Measurements from ENCODE around the gene ARMC8.
"Not testable (repeated sequence)": the region's sequence is repeated elsewhere in the genome, so short reads cannot be mapped to it uniquely, and the experiment has no call there.

ARMC8 gene, protein sequence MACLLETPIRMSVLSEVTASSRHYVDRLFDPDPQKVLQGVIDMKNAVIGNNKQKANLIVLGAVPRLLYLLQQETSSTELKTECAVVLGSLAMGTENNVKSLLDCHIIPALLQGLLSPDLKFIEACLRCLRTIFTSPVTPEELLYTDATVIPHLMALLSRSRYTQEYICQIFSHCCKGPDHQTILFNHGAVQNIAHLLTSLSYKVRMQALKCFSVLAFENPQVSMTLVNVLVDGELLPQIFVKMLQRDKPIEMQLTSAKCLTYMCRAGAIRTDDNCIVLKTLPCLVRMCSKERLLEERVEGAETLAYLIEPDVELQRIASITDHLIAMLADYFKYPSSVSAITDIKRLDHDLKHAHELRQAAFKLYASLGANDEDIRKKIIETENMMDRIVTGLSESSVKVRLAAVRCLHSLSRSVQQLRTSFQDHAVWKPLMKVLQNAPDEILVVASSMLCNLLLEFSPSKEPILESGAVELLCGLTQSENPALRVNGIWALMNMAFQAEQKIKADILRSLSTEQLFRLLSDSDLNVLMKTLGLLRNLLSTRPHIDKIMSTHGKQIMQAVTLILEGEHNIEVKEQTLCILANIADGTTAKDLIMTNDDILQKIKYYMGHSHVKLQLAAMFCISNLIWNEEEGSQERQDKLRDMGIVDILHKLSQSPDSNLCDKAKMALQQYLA

DNA sequence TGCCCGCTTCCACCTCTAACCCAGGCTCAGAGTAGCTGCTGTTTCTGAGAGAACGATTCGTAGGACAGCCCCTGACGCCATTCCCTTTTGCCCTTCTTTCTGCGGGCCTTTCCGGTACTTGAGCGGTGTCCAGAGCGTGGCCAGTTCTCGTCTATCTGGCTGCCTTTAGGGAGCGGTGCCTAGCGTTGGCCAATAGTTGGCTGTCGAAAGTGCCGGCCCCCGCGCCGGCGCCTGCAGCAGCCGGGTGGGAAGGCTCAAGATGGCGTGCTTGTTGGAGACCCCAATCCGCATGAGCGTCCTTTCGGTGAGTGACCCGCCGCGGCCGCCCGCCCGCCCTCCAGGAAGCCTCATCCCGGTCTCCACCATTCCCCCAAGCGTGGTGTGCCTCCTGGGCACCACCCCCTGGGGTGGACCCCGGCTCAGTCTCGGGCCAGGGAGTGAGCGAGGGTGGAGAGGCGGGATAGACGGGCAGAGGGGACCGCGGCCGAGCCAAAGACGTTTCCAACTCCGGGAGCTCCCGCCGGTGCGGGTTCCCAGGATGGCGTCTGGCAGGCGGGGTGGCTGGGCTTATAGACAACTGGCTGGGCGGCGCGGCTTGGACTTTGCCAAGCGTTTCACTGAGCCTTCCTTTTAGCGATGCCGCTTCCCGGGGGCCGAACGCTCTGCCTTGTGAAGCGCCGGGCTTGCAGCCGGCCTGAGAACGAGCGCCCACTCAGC is at the start of gene ARMC8:
ARMC8 (plus strand) TSS at position 6 of the 717 bp plus-strand sequence; CDS start at position 260, 254 bp downstream.
- DNase-seq: peak; percentile 92

DNA sequence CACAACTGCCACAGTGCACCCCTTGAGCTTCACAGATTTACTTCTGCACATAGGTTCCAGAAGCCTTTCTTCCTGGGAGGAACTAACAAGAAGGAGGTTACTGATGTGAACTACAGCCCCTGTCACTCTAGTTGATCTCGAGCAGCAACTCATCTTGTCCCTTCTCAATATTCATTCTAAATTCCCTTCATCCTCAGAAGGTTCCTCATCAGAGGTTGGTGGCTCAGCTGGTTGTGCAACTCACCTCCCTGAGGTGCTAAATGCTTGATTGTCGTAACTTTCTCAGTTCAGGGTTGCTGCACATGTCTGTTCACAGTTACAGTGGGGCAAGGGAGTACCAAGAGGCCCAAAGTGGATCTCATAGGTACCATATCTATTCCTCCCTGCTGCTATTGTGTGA is 49.2 kb upstream of the ARMC8 start:
- no peak for DNase-seq

DNA sequence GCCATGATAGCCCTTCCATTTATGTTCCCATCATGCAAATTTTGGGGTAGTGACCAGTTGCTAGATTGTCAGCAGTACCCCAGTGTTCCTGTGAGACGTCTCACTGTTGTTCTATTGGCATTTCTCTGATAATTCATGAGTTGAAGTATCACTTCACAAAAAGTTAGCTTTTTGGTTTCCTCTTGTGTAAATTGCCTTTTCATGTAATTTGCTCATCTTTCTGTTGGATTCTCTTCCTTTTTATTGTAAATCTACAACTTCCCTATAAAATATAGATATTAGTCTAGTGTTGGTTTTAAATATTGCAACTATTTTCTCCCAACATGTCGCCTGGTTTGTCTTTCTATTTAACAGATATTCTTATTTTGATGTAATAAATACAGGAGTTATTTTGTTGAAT is 47.4 kb upstream of the ARMC8 start:
- no peak for DNase-seq

DNA sequence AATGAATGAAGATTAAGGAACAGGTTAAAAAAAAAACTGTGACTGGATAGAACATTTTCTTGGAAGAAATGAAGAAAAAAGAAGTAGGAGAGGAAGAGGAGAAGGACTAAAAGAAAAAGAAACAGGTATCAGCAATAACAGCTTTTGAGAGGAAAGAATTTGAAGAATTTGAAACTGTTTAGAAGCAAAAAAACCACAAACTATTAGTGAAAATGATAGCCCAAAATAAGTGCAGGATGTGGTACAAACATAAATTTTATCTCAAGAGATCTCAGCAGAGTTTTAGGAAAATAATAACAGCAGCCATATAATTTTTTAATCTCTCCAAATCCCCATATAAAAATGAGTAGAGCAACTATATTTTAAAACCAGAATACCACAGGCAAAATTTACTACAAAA is 46.2 kb upstream of the ARMC8 start:
- no peak for DNase-seq

DNA sequence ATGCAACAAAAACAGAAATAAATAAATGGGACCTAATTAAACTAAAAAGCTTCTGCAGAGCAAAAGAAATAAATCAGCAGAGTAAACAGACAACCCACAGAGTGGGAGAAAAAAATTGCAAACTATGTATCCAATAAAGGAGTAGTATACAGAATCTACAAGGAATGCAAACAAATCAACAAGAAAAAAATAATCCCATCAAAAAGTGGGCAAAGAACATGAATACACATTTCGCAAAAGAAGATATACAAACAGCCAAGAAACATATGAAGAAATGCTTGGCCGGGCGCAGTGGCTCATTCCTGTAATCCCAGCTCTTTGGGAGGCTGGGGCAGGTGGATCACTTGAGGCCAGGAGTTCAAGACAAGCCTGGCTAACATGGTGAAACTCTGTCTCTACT is 44.9 kb upstream of the ARMC8 start:
- not testable (repeated sequence) for DNase-seq

DNA sequence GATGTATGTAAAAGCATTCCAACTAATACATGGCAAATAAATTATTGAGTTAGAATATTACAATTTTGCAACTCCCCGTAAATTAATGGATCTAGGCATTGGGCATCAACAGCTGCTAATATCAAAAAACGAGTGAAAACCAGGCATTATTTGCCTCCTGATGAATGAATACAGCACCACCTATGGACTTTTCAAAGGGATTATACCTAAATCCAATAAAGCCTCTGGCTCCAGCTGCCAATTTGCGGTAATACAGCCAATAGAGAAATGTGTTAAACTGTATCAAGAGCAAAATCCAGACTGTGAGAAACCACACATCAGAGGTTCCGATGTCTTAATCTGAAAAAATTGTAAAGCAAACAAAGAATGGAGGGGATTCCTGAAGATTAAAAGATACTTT is 38.6 kb upstream of the ARMC8 start:
- no peak for DNase-seq

DNA sequence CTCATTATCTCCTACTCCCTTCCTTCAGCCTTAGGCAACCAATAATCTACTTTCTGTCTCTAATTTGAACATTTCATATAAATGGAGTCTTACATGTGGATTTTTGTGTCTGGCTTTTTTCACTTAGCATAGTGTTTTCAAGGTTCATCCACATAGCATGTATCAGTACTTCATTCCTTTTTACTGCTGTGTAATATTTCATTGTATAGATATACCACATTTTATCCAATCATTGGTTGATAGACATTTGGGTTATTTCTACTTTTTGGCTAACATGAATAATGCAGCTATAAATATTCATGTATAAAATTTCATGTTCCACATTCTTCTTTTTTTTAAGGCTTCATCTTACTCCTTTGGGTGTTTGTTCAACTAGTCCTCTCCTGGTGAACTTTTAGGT is 32.6 kb upstream of the ARMC8 start:
- no peak for DNase-seq

DNA sequence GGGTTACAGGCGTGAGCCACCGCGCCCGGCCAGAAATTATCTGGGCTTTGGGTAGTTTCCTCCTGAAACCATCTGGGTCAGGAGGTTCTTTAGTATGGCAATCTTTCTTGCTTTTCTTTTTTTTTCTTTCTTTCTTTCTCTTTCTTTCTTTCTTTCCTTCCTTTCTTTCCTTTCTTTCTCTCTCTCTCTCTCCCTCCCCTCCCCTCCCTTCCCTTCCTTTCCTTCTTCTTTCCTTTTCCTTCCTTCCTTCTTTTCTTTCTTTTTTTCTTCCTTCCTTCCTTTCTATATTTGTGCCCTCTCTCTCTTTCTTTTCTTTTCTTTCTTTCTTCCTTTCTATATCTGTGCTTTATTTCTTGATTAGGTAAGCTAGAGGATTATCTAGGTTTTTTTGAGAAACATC is 29.4 kb upstream of the ARMC8 start:
- DNase-seq: no peak

DNA sequence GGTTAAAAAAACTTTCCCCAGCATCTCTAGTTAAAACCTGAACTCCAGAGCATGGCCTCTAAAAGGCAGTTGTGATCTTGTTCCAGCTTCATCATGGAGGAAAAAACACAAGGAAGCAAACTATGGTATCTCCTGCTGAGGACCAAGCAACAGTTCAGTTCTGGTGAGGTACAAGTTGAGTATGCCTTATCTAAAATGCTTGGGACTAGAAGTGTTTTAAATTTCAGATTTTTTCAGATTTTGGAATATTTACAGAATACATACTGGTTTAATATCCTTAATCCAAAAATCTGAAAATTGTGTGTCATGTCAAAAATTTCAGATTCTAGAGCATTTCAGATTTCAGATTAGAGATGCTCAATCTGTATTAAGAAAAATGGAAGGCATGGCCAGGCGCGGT is 22.0 kb upstream of the ARMC8 start:
- DNase-seq: no peak

DNA sequence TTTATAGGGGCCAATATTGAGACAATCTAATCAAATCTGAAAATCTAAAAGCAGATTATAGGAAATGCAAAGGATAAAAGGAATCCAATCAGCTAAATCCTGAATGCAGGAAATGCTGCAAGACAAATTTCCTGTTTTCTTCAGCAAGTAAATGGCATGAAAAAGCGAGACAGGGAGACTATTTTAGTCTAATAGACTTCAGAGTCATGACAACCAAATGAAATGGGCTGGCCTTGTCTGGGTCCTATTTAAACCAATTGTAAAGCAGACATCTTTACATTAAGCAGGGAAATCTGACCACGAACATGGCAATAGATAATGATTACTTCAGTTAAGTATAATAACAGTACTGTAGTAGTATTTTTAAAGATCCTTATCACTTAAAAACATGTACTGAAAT is 14.5 kb upstream of the ARMC8 start:
- DNase-seq: no peak

DNA sequence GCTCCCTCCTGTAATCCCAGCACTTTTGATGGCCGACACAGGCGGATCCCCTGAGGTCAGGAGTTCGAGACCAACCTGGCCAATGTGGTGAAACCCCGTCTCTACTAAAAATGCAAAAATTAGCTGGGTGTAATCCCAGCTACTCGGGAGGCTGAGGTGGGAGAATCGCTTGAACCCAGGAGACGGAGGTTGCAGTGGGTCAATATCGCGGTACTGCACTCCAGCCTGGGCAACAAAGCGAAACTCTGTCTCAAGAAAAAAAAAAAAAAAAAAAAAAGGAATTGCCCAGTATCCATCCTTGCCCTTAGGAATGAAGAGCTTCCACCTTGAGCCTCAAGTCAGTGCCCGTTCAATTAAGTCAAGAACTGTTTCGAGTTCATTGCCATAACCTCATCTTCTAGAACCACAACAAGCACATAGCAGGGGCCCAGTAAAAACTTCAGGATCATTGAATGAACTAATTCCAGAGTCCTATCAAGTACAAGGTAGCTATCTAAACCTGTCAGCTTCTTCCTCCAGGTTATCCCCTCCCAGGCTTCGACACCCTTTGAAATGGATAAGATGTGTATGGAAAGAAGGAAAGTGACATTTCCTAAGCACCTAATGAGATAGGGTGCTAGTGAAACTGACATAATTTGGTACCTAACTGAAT is 13.2 kb upstream of the ARMC8 start:
- DNase-seq: no peak

DNA sequence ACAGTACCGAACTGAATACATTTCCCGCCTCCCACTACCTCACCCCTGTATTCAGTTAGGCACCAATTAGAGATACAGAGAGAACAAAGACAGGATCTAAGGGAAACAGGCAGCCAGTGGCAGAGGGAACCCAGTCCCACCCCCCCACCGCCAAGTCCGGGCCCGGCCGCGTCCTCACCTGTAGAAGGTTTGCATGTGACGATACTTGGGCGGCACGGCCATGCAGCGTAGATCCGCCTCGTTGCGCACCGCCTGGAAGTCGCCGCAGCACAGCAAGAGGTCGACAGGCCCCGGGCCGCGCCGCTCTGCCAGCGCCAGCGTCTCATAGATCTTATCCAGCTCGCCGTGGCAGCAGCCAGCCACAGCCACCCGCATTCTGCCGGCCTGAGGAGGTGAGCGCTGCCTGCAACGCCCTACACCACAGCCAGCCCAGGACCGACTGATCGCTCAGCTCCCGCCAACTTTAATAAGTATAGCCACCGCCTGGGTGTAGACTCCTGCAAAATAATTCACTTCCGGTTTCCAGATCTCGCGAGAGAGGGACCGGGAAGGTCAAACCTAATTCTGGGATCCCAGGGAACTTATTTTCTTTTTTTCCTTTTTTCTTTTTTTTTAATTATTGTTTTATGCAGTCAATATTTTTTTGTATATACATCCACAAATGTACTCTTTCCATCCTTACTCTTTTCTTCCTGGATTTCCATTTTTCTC is 12.5 kb upstream of the ARMC8 start, which contains the start of gene DBR1:
DBR1 (minus strand) TSS at position 501 of the 711 bp plus-strand sequence; CDS start at position 375, 126 bp downstream.
- DNase-seq: peak; percentile 83

DNA sequence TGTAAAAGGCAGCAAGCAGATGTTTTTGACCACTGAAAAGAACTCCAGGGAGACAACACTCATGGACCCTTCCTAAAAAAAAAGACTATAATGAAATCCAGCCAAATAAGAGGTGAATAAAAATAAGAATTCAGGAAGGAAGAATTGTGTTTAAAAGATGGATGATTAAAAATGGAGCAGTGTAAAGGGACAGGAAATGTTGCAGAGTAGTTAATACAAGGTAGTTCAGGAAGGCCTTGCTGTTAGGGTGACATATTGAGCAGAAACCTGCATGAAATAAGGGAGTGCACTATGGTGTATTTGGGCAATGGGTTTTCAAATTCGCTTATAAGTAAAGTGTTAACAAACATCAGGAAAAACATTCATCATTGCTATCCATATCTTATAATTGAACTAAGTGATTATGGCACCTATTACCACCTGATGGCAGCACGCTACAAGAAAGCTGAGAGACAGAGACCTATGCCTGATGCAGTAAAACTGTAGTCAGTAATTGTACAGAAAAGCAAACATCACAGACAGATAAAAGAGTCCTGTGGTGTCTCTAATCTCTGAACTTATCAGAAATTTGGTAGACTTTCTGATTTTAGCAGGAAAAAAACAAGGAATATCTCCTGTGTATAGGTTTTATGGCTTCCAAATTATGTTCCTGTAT is 6.6 kb upstream of the ARMC8 start:
- no peak for DNase-seq

DNA sequence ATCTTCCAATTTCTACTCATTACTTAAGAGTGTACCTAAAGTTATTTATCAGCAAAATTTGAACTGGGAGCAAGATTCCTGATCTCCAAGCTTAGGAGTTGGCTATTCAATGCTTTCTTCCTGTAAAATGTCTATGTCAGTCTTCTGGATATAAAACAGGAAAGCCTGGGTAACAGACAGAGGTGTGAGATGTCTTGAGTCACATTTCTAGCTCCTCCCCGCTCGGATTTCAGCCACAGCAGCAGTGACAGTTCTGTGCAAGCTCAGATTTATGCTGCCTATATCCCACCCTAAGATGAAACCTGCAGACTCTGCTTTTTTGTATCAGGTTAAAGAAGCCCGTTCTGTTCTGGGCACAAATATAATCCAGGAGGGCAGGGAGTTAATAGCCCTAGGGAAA is 2.1 kb upstream of the ARMC8 start:
- DNase-seq: no peak

DNA sequence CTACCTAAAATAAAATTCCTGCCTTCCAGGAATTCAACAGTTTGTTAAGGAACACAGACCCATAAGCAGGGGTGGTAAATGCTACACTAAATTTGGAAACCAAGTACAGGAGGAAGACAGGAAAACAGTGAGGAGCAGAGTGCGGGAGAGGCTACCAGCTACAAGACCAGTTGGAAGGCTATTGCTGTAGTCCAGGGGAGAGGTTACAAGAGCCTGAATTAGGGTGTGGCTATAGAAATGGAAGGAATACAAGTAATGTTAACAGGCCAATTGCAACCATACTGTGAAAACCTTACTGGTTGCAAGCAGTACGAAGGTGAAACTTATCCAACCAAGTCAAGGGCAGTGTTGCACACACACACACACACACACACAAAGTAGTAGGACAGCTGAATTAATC is 880 bp upstream of the ARMC8 start:
- DNase-seq: no peak

DNA sequence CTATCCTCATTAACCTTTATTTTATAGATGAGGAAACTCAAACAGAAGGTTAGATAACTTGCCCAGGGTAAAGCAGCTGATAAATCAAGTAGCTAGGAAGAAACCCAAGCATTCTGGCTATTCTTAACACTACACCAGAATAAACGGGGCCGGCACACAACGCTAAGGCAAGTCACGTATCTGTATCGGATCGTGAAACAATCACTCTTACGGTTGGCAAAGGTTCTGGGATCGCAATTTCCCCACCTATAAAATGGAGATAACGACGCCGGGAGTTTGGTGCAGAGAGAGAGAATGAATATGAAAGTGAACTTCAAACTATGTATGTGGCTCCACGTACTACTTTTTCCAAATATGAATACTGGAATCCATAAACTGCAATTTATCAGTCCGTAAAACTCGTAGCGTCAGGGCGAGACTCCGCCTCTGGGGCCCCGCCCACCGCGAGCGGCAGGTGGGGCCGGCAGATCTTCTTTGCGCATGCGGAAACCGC is 252 bp upstream of the ARMC8 start:
- no peak for DNase-seq

DNA sequence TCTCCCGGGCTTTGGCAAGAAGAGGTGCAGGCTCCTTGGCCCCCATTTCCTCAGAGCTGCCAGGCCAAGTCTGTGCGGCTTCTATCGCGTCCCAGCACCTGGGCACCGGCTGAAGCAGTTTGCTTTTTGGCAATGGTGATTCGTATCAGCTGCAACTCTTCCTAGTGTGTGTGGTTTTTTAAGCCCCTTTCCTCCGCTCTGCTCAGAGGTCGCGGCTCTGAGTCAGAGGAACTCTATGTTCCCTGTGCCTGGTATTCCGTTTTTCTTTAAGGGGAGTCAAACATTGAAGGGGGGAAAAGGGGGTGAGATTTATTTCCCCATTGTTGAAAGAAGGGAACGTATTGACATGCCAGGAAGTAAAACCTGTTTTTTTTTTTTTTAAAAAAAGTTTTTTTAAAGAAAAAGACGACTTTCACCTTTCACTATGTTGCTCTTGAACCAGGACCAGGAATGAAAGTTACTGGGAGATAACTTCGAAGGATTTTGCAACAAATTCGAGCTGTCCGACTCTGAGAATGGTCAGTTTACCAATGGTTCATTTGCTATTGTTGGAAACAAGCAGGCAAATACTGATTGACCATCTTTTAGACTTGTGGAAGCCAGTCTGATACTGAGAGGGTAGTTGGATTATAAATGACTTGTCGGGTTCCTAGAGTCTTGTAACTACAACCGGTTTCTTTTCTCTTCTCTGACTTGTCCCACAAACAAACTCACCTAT is 1.1 kb downstream of the ARMC8 start:
- DNase-seq: no peak

DNA sequence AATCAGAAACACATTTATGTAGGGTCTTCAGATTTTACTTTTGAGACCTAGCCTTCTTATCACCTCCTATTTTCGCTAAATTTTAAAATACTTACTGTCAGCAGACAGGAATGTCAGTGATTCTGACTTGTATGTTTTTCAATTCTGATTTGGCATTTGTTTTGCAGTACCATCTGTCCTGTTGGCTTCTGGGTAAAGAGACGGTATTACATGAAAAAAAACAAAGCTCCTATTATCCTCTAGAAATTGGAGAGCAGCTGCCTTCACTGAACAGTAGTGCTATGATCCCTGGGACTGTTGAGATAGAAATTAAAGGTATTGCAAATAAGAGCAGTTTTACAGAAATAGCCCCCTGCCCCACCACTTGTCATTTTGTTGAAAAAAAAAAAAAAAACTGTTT is 8.4 kb downstream of the ARMC8 start:
- no peak for DNase-seq

DNA sequence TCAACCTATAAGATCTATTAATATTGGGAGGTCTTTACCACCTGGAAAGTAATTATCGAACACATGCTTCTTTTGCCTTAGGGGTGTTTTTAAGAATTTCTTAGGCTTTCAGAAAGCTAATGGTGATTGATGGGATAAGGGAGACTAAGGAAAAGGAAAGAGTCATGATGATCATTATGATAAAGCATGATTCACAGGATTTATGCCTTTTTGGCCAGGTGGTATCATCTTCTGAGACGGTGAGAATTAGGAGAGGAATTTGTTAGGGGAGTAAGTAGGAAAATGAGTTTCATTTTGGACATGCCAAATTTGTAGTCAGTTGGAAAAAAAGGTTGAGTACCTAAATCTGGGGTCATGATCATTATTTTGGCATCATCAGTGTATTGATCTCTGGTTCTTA is 8.9 kb downstream of the ARMC8 start:
- DNase-seq: no peak

DNA sequence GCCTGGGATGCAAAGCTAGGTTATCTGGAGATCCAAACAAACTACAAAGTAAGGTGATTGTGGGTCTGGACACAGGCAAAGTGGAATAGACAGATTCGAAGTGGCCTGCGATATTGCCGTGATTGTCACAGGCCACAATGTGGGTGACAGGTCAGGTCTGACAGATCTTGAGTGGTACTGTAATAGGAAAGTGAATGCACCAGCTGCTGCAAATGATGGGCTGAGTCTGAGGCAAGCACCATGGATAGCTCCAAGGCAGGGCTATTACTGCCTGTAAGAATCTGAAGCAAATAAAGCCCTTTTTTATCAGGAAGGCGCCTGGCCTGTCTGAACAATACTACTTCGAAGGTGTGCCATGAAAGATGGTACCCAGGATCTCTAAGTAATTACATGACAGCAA is 10.0 kb downstream of the ARMC8 start:
- peak; percentile 49 for DNase-seq

DNA sequence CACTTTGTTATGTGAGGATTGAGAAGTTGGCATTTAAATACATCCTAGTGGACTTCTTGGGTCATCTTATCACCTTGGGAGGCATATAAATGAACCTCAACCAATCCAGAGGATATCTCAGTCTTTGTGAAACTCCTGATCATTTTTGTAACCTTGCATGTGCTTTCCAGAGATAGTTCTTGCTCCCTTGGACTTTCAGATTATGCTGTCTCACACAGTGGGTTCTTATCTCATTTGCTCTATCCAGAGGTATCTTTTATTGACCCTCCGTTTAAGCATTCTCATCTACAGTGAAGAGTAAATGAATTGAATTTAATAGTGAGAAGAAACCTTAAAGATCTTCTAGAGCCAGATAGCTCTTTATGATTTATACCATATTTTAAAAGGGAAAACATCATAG is 10.4 kb downstream of the ARMC8 start:
- no peak for DNase-seq

All from left hindlimb (tissue), 1 donor.